ENCODE measurements around the gene ARHGAP30. TPM values are rescaled to one million over a fixed set of nuclear protein-coding genes. Genes with fewer than 3 reads are reported as not detected.
"Not testable (repeated sequence)": the region's sequence is repeated elsewhere in the genome, so short reads cannot be mapped to it uniquely, and the experiment has no call there.

The ARHGAP30 gene
- total RNA-seq, 1 donor from 2014 or later: not detected

DNA sequence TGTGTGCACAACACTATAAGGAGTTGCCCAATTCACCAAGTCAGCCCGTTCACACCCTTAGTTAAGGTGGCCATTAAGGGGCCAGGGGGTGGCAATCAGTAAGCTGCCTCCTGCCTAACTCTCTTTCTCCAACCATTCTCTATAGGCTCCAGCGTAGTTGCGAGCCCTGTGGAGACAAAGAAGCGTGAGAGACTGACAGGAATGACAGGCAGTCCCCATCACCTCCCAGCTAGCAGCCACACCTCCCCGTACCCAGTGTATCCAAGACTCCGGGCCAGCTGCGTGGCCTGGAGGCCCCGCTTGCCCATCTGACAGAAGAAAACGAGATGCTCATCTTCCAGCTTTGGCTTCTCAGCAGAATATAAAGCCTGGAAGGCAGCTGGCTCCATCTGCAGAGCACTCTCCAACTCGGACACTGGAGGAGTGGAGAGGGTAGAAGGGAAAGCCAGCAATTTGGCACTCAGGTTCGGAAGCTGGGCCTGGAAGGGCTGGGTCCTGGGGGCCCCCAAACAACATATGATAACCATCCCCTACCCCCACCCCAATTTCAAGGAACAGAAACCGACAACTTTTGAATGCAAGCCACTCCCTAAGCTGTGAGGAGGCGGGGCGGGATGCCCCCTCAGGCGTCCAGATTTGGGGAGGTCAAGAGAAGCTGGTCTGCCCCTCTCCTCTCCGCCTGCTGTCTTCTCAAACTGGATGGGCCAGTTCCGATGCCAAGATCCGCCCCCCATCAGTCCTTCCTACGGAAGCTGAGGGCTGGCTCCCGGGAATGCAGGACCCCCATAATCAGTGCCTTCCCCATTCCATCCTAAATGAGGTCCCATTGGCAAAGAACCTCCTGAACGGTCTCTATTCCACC, 31.8 kb downstream of the ARHGAP30 start:
- DNase-seq: no peak

GRCh38 chr1:161033751-161034150, 35.9 kb downstream of the ARHGAP30 start:
- no peak for DNase-seq

- no peak for DNase-seq
Observed at GRCh38 chr1:161032409-161032808, 37.3 kb downstream of the ARHGAP30 start.

DNA sequence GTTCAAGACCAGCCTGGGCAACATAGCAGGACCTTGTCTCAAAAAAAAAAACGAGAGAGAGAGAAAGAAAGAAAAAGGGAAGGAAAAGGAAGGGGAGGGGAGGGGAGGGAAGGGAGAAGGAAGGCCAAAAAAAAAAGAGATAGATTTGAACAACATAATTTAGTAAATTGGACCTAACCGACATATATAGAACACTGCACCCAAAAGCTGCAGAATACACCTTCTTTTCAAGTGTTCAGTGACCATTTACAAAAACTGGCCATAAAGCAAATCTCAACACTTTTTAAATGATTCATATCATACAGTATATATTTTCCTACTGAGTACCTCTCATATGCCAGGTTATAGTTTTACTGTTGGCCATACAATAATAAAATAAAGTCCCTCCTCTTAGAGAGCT, 37.8 kb downstream of the ARHGAP30 start:
- no peak for DNase-seq

DNA sequence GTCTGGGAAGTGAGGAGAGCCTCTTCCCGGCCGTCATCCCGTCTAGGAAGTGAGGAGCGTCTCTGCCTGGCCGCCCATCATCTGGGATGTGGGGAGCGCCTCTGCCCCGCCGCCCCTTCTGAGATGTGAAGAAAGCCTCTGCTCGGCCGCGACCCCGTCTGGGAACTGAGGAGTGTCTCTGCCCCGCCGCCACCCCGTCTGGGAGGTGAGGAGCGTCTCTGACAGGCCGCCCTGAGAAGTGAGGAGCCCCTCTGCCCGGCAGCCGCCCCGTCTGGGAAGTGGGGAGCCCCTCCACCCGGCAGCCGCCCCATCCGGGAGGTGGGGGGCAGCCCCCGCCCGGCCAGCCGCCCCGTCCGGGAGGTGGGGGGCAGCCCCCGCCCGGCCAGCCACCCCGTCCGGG, 40.2 kb downstream of the ARHGAP30 start:
- DNase-seq: not testable (repeated sequence)

- DNase-seq: not testable (repeated sequence)
Observed at GRCh38 chr1:161026954-161027353, 42.7 kb downstream of the ARHGAP30 start.

DNA sequence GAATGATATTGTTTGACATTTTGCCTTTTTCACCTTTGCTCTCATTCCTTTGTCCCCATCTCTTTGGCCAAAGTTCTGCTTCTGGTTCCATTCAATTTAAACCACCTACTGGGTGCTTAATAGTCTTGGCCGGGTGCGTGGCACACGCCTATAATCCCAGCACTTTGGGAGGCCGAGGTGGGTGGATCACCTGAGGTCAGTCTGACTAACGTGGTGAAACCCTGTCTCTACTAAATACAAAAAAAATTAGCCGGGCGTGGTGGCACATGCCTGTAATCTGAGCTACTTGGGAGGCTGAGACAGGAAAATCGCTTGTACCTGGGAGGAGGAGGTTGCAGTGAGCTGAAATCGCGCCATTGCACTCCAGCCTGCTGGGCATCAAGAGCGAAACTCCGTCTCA, 47.3 kb downstream of the ARHGAP30 start:
- DNase-seq: not testable (repeated sequence)

DNA sequence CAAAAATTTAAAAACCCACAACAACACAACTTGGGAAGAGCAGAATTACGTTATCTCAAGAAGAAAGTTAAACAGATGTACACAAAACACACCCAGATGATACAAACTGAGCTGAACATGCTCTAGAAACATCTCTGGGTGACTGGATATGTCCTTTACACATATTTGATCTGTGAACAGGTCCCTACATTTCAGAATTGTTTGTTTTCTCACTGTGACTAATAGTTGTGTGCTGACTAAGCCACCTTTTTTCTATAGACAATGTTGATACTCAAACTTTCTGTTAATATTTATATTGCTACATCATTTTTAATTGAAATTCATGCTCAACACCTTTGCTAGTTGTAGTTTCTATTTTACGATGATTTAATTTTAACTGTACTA, 47.7 kb downstream of the ARHGAP30 start:
- no peak for DNase-seq

DNA sequence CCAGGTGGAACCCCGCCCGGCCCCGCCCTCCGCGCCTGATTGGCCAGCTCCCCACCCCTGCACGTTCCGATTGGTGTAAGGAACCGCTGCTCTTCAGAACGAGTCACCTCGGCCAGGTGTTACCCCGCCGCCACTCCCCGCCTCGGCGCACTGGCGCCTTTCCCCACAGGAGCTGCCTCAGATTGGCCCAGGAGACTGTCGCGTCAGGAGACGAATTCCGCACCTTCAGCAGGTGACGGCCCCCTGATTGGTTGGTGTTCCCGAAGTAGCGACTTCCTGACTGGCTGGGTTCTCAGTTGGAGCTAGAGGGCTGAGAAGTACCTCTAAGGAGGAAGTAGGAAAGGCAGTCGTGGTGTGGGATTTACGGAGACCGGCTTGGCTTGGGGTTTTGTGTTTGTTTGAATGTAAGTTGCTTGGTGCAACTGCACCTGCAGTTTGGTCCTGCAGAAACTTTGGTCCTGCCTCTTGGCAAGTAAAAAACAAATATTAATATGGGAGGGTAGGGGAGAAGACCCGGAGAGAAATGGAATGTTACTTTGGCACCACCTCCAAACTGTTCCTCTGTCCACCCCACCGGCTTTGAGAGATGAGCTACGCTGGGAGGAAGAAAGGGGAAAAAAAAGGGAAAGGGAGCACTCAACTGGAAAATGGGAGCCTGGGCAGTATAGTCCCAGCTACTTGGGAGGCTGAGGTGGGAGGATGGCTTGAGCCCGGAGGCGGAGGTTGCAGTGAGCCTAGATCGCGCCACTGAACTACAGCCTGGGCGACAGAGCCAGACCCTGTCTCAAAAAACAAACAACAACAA, 48.3 kb downstream of the ARHGAP30 start:
- DNase-seq: peak; percentile 84

GRCh38 chr1:161020509-161021164, 49.1 kb downstream of the ARHGAP30 start, which contains the start of gene F11R:
F11R (minus strand) TSS chr1:161021152; CDS start chr1:161021073, 79 bp downstream.
- peak; percentile 80 for DNase-seq

DNA sequence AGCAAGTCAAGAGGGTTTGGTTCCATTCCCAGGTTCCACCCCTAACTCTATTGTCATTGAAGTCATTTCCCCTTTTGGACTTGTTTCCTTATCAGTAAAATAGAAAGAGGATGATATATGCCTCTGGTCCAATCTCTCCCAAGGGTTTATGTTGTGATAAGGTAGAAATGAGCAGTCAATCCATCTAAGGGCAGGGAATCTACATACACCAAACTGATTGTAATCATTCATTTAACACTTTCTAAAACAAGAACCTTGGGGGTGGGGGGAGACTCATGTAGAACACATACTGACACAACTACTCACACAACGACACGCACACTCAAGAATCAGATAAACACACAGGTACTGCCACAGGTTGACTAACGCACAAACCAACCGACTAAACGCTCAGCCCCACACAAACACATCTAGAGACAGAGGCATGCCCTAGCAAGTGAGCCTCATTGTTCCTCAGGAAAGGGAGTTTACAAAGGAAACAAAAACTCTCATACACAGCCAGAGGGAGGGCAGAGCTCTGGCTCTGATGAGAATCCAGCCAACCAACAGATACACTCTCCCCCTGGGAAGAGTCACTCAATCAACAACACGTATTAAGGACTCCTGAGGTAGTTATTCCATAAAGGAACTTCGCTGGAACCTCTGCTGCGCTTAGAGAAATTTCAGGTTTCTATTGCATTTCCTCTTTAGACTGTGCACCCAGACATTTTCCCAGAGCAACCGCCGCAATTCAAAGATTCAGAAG, 49.8 kb downstream of the ARHGAP30 start:
- DNase-seq: peak; percentile 87

- not testable (repeated sequence) for DNase-seq
Observed at GRCh38 chr1:161019111-161019660, 50.5 kb downstream of the ARHGAP30 start.

GRCh38 chr1:161018631-161018930, 51.1 kb downstream of the ARHGAP30 start:
- no peak for DNase-seq

- DNase-seq: no peak
Observed at GRCh38 chr1:161017756-161018630, 51.7 kb downstream of the ARHGAP30 start.

DNA sequence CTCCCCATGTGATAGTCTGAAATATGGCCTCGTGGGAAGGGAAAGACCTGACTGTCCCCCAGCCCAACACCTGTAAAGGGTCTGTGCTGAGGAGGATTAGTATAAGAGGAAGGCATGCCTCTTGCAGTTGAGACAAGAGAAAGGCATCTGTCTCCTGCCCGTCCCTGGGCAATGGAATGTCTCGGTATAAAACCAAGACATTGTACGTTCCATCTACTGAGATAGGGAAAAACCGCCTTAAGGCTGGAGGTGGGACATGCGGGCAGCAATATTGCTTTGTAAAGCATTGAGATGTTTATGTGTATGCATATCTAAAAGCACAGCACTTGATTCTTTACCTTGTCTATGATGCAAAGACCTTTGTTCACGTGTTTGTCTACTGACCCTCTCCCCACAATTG, 52.5 kb downstream of the ARHGAP30 start:
- not testable (repeated sequence) for DNase-seq

DNA sequence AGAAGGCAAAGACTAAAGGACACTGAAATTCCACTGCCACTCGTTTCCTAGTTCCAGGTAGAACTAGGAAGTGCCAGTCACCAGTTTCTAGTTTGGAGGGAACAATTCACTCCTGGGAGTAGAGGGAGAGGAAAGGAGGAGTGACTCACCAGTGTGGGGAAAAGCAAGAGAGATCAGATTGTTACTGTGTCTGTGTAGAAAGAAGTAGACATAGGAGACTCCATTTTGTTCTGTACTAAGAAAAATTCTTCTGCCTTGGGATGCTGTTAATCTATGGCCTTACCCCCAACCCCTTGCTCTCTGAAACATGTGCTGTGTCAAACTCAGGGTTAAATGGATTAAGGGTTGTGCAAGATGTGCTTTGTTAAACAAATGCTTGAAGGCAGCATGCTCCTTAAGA, 53.0 kb downstream of the ARHGAP30 start:
- DNase-seq: peak; percentile 63

DNA sequence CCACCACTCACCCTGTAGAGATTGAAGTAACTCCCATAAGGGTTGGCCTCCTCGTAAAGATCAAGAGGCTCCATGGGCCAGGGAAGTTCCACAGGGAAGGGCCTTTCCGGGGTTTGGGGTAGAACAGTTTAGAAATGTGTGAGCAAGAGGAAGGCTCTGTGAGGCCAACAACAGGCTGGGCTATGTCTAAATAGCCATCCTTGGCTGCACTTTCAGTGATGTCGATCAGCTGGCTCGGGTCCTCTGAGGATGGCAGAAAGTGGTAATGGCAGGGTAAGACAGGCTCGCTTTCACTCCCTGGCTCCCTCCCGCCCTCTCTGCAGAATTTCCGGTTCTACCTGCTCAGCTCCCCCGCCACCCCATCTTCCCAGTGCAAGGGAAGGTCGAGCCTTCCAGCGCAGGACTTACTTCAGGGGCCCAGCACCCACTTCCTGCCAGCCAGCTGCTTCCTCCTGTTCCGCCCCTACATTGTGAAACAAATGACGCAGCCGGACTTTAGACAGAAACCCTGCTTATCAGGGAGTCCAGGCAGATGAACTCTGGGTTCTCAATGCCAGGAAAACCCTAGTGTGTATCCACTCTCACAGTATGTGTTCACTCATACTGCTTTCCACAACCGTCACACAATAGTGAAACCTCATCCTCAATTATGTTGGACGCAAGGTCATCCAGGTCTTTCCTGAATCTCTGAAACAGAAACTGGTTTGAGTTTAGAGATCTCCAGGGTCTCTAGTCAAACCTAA, 56.0 kb downstream of the ARHGAP30 start:
- peak; percentile 100 for DNase-seq

- peak; percentile 71 for DNase-seq
Observed at GRCh38 chr1:161013131-161013487, 56.6 kb downstream of the ARHGAP30 start.

DNA sequence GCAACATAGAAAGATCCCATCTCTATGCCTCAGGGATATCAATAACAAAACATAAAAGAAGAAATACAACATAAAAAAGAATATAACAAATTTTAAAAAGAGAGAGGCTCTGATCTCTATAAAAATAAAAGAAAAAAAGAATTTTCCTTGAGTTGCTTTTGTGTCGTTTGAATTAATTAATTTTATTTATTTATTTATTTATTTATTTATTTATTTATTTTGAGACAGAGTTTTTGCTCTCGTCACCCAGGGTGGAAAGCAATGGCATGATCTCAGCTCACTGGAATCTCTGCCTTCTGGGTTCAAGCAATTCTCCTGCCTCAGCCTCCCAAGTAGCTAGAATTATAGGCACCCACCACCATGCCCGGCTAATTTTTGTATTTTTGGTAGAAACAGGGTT, 57.3 kb downstream of the ARHGAP30 start:
- no peak for DNase-seq

- DNase-seq: no peak
Observed at GRCh38 chr1:161009602-161010211, 60.0 kb downstream of the ARHGAP30 start.
